ENCODE data around the gene ATF7. TPM values are rescaled to one million over a fixed set of nuclear protein-coding genes. Genes with fewer than 3 reads are reported as not detected.
"Not testable (repeated sequence)": the region's sequence is repeated elsewhere in the genome, so short reads cannot be mapped to it uniquely, and the experiment has no call there.

The ATF7 gene
- total RNA-seq, 5 donors from 2014 or later (not counting 1 experiment from before 2014, with no cell fraction given) = 18.9 to 29.6 (median 27.1) TPM

GRCh38 chr12:53567961-53568808, 58.0 kb downstream of the ATF7 start:
- POLR2A ChIA-PET = no interaction called here
- peak overlapping the region in 1 of 2 donors; percentile 64 for H3K27ac Mint-ChIP-seq
- WGBS (ENCODE audit: insufficient coverage) = no CpG with 5 or more reads among the region's 6 CpGs
- H3K9me3 ChIP-seq = no peaks in the 10 kb centered on the region
- H3K9me3 Mint-ChIP-seq = no peaks in the 10 kb centered on the region
- no peak for DNase-seq
- ATAC-seq (replicated peaks in 1 of 4) = no peak
- H3K4me1 Mint-ChIP-seq = peaks cover 55 to 66% (median 58%) of the 10 kb centered on the region in 3 donors
- no peak overlapping the region for H3K4me3 ChIP-seq (ENCODE audit: control insufficient read depth in 1 of 2, extremely low read depth in 1 of 2, low read length in 1 of 2)
- no peak overlapping the region for H3K4me3 Mint-ChIP-seq
- H3K27ac ChIP-seq (ENCODE audit: low read length) = no peak overlapping the region
- peaks cover 0 to 4% of the 10 kb centered on the region in 2 donors for H3K36me3 ChIP-seq (ENCODE audit: control insufficient read depth in 2 of 2, extremely low read depth in 1 of 2, insufficient read depth in 1 of 2, low read length in 1 of 2)
- H3K36me3 Mint-ChIP-seq = peaks cover 9% of the 10 kb centered on the region
- no peaks in the 10 kb centered on the region for H3K27me3 ChIP-seq (replicated peaks in 1 of 2; ENCODE audit: control insufficient read depth in 2 of 2, extremely low read depth in 1 of 2, insufficient read depth in 2 of 2, low read length in 1 of 2)
- peaks cover 19 to 27% of the 10 kb centered on the region in 2 experiments for H3K4me1 ChIP-seq (ENCODE audit: control insufficient read depth in 1 of 2, extremely low read depth in 1 of 2, insufficient read depth in 2 of 2, low read length in 2 of 2)
- CTCF ChIA-PET = interaction anchor here in 1 of 2 donors (0.6 kb wide), 1 partner anchor 17 kb away, joined by 3 read pairs; no protein-coding TSS in a partner anchor
- no peaks in the 10 kb centered on the region for H3K27me3 Mint-ChIP-seq

- DNase-seq; H3K4me3 ChIP-seq (ENCODE audit: control insufficient read depth in 1 of 2, extremely low read depth in 1 of 2, low read length in 1 of 2); H3K27ac Mint-ChIP-seq; H3K9me3 Mint-ChIP-seq; H3K27me3 ChIP-seq (replicated peaks in 1 of 2; ENCODE audit: control insufficient read depth in 2 of 2, extremely low read depth in 1 of 2, insufficient read depth in 2 of 2, low read length in 1 of 2); H3K27ac ChIP-seq (ENCODE audit: low read length); H3K27me3 Mint-ChIP-seq; ATAC-seq (replicated peaks in 1 of 4); H3K36me3 ChIP-seq (ENCODE audit: control insufficient read depth in 2 of 2, extremely low read depth in 1 of 2, insufficient read depth in 1 of 2, low read length in 1 of 2); H3K9me3 ChIP-seq; H3K4me3 Mint-ChIP-seq: not testable (repeated sequence)
- peaks cover 16 to 25% of the 10 kb centered on the region in 2 experiments for H3K4me1 ChIP-seq (ENCODE audit: control insufficient read depth in 1 of 2, extremely low read depth in 1 of 2, insufficient read depth in 2 of 2, low read length in 2 of 2)
- ChIA-PET CTCF (interaction anchor here in 1 of 2 donors (0.6 kb wide), 1 partner anchor 107 kb away, joined by 3 read pairs; no protein-coding TSS in a partner anchor), POLR2A (interaction anchor here (0.6 kb wide), 3 partner anchors 28 to 103 kb away, joined by 3 to 10 read pairs (median 3); no protein-coding TSS in a partner anchor)
- WGBS (ENCODE audit: insufficient coverage) = no CpG with 5 or more reads among the region's 5 CpGs
- H3K36me3 Mint-ChIP-seq = peaks cover 13% of the 10 kb centered on the region
- H3K4me1 Mint-ChIP-seq = peaks cover 58 to 63% (median 58%) of the 10 kb centered on the region in 3 donors
Observed at GRCh38 chr12:53565376-53565775, 60.8 kb downstream of the ATF7 start.

GRCh38 chr12:53564941-53565340, 61.2 kb downstream of the ATF7 start:
- Mint-ChIP-seq H3K9me3 (no peaks in the 10 kb centered on the region), H3K4me3 (peak overlapping the region in 1 of 3 donors; percentile 52), H3K27ac (no peak overlapping the region), H3K27me3 (no peaks in the 10 kb centered on the region), H3K4me1 (peaks cover 56 to 58% (median 58%) of the 10 kb centered on the region in 3 donors), H3K36me3 (peaks cover 13% of the 10 kb centered on the region)
- H3K4me3 ChIP-seq (ENCODE audit: control insufficient read depth in 1 of 2, extremely low read depth in 1 of 2, low read length in 1 of 2) = no peak overlapping the region
- POLR2A ChIA-PET = interaction anchor here in 1 of 2 donors (0.5 kb wide), 1 partner anchor 48 kb away, joined by 3 read pairs; no protein-coding TSS in a partner anchor
- H3K9me3 ChIP-seq = no peaks in the 10 kb centered on the region
- H3K36me3 ChIP-seq (ENCODE audit: control insufficient read depth in 2 of 2, extremely low read depth in 1 of 2, insufficient read depth in 1 of 2, low read length in 1 of 2) = no peaks in the 10 kb centered on the region
- CTCF ChIA-PET = interaction anchor here in 1 of 2 donors (0.8 kb wide), 1 partner anchor 59 kb away, joined by 3 read pairs; no protein-coding TSS in a partner anchor
- no peak for DNase-seq
- H3K27me3 ChIP-seq (replicated peaks in 1 of 2; ENCODE audit: control insufficient read depth in 2 of 2, extremely low read depth in 1 of 2, insufficient read depth in 2 of 2, low read length in 1 of 2) = no peaks in the 10 kb centered on the region
- no peak for ATAC-seq (replicated peaks in 1 of 4)
- H3K27ac ChIP-seq (ENCODE audit: low read length) = no peak overlapping the region
- H3K4me1 ChIP-seq (ENCODE audit: control insufficient read depth in 1 of 2, extremely low read depth in 1 of 2, insufficient read depth in 2 of 2, low read length in 2 of 2) = peaks cover 16 to 25% of the 10 kb centered on the region in 2 experiments

- peak overlapping the region; percentile 2 to 52 (median 15) for H3K4me3 Mint-ChIP-seq
- peaks cover 13% of the 10 kb centered on the region for H3K36me3 Mint-ChIP-seq
- H3K9me3 ChIP-seq = no peaks in the 10 kb centered on the region
- ATAC-seq (replicated peaks in 1 of 4) (peak in 3 of 4 experiments; percentile 50 to 80 (median 59)), DNase-seq (peak in 2 of 35 experiments; percentile 1 to 46)
- WGBS (ENCODE audit: insufficient coverage) = no CpG with 5 or more reads among the region's 2 CpGs
- H3K27ac ChIP-seq (ENCODE audit: low read length) = no peak overlapping the region
- CTCF ChIA-PET = interaction anchor here in 1 of 2 donors (0.6 to 0.8 kb wide), 2 partner anchors 38 to 59 kb away, joined by 3 to 5 read pairs; no protein-coding TSS in a partner anchor
- H3K4me3 ChIP-seq (ENCODE audit: control insufficient read depth in 1 of 2, extremely low read depth in 1 of 2, low read length in 1 of 2) = no peak overlapping the region
- peaks cover 52 to 58% (median 56%) of the 10 kb centered on the region in 3 donors for H3K4me1 Mint-ChIP-seq
- H3K27me3 Mint-ChIP-seq = no peaks in the 10 kb centered on the region
- no peaks in the 10 kb centered on the region for H3K36me3 ChIP-seq (ENCODE audit: control insufficient read depth in 2 of 2, extremely low read depth in 1 of 2, insufficient read depth in 1 of 2, low read length in 1 of 2)
- POLR2A ChIA-PET = no interaction called here
- no peaks in the 10 kb centered on the region for H3K27me3 ChIP-seq (replicated peaks in 1 of 2; ENCODE audit: control insufficient read depth in 2 of 2, extremely low read depth in 1 of 2, insufficient read depth in 2 of 2, low read length in 1 of 2)
- H3K9me3 Mint-ChIP-seq = no peaks in the 10 kb centered on the region
- H3K4me1 ChIP-seq (ENCODE audit: control insufficient read depth in 1 of 2, extremely low read depth in 1 of 2, insufficient read depth in 2 of 2, low read length in 2 of 2) = peaks cover 16 to 25% of the 10 kb centered on the region in 2 experiments
- peak overlapping the region in 1 of 2 donors; percentile 12 for H3K27ac Mint-ChIP-seq
Observed at GRCh38 chr12:53564278-53564677, 61.9 kb downstream of the ATF7 start.

- Histone ChIP-seq H3K9me3 (no peaks in the 10 kb centered on the region), H3K27ac (ENCODE audit: low read length) (no peak overlapping the region), H3K27me3 (replicated peaks in 1 of 2; ENCODE audit: control insufficient read depth in 2 of 2, extremely low read depth in 1 of 2, insufficient read depth in 2 of 2, low read length in 1 of 2) (no peaks in the 10 kb centered on the region), H3K4me3 (ENCODE audit: control insufficient read depth in 1 of 2, extremely low read depth in 1 of 2, low read length in 1 of 2) (no peak overlapping the region), H3K4me1 (ENCODE audit: control insufficient read depth in 1 of 2, extremely low read depth in 1 of 2, insufficient read depth in 2 of 2, low read length in 2 of 2) (peaks cover 16 to 25% of the 10 kb centered on the region in 2 experiments), H3K36me3 (ENCODE audit: control insufficient read depth in 2 of 2, extremely low read depth in 1 of 2, insufficient read depth in 1 of 2, low read length in 1 of 2) (no peaks in the 10 kb centered on the region)
- ATAC-seq (replicated peaks in 1 of 4) (no peak), DNase-seq (no peak)
- CTCF ChIA-PET = no interaction called here
- H3K4me1 Mint-ChIP-seq = peaks cover 48 to 55% (median 54%) of the 10 kb centered on the region in 3 donors
- POLR2A ChIA-PET = no interaction called here
- no CpG with 5 or more reads among the region's 2 CpGs for WGBS (ENCODE audit: insufficient coverage)
- peak overlapping the region in 1 of 2 donors; percentile 48 for H3K27ac Mint-ChIP-seq
- peak overlapping the region in 1 of 3 donors; percentile 52 for H3K4me3 Mint-ChIP-seq
- H3K9me3 Mint-ChIP-seq = no peaks in the 10 kb centered on the region
- H3K36me3 Mint-ChIP-seq = peaks cover 13% of the 10 kb centered on the region
- no peaks in the 10 kb centered on the region for H3K27me3 Mint-ChIP-seq
Observed at GRCh38 chr12:53563452-53564028, 62.6 kb downstream of the ATF7 start.

- DNase-seq (no peak), ATAC-seq (replicated peaks in 1 of 4) (peak in 3 of 4 experiments; percentile 54 to 75 (median 62))
- H3K27me3 Mint-ChIP-seq = no peaks in the 10 kb centered on the region
- Histone ChIP-seq H3K36me3 (ENCODE audit: control insufficient read depth in 2 of 2, extremely low read depth in 1 of 2, insufficient read depth in 1 of 2, low read length in 1 of 2) (no peaks in the 10 kb centered on the region), H3K27ac (ENCODE audit: low read length) (no peak overlapping the region), H3K4me3 (ENCODE audit: control insufficient read depth in 1 of 2, extremely low read depth in 1 of 2, low read length in 1 of 2) (no peak overlapping the region), H3K9me3 (no peaks in the 10 kb centered on the region), H3K27me3 (replicated peaks in 1 of 2; ENCODE audit: control insufficient read depth in 2 of 2, extremely low read depth in 1 of 2, insufficient read depth in 2 of 2, low read length in 1 of 2) (no peaks in the 10 kb centered on the region), H3K4me1 (ENCODE audit: control insufficient read depth in 1 of 2, extremely low read depth in 1 of 2, insufficient read depth in 2 of 2, low read length in 2 of 2) (peaks cover 16 to 23% of the 10 kb centered on the region in 2 experiments)
- peak overlapping the region; percentile 31 to 32 for H3K27ac Mint-ChIP-seq
- peaks cover 13% of the 10 kb centered on the region for H3K36me3 Mint-ChIP-seq
- H3K9me3 Mint-ChIP-seq = no peaks in the 10 kb centered on the region
- POLR2A ChIA-PET = no interaction called here
- WGBS (ENCODE audit: insufficient coverage) = no CpG with 5 or more reads among the region's 1 CpG
- peaks cover 45 to 52% (median 52%) of the 10 kb centered on the region in 3 donors for H3K4me1 Mint-ChIP-seq
- no peak overlapping the region for H3K4me3 Mint-ChIP-seq
- CTCF ChIA-PET = no interaction called here
Observed at GRCh38 chr12:53561590-53561953, 64.6 kb downstream of the ATF7 start.
